ENCODE results near the gene TMEM121.

- TF ChIP-seq POLR2A (IDR thresholded peaks at IDR 0.05; ENCODE audit: control extremely low read depth in 1 of 2, low read depth in 2 of 2, low read length in 2 of 2) (no peak), HDAC6 (IDR thresholded peaks at IDR 0.05; ENCODE audit: low read depth, low read length) (no peak), MAX (IDR thresholded peaks at IDR 0.05) (no peak), RXRA (IDR thresholded peaks at IDR 0.05; ENCODE audit: insufficient read depth, low read depth, low read length) (no peak), YY1 (IDR thresholded peaks at IDR 0.05; ENCODE audit: low read depth, low read length) (no peak), GABPA (IDR thresholded peaks at IDR 0.05; ENCODE audit: borderline replicate concordance, insufficient read depth, low read length) (no peak), FOSL1 (IDR thresholded peaks at IDR 0.05; ENCODE audit: insufficient read depth, low read depth, low read length) (no peak), TEAD4 (IDR thresholded peaks at IDR 0.05; ENCODE audit: low read depth, low read length) (no peak), CTCF (IDR thresholded peaks at IDR 0.05; ENCODE audit: control extremely low read depth in 1 of 3, insufficient read depth in 1 of 3, low read depth in 1 of 3, low read length in 3 of 3) (no peak), TAF7 (optimal IDR thresholded peaks at IDR 0.05; ENCODE audit: borderline replicate concordance, low read depth, low read length) (no peak)
Measured at GRCh38 chr14:105533811-105534498, 7.6 kb downstream of the TMEM121 start.

Measured in H1 (cell line).